AG04449 (cell line): ENCODE data around the gene LRBA.
A peak's percentile ranks its signal among the peaks of the same experiment; 100 is the strongest.
"Not testable (repeated sequence)": the region's sequence is repeated elsewhere in the genome, so short reads cannot be mapped to it uniquely, and the experiment has no call there.

Experiments used
- CTCF ChIA-PET: fragments of 350-600 bp; formaldehyde crosslinking; extraction: SDS; loops from one replicate; lab custom pipeline; 2021; ENCODE audit warnings: antibody characterized with exemption; lab: Yijun Ruan, JAX
- POLR2A ChIA-PET: fragments of 400-600, 350-600 bp; formaldehyde crosslinking; extraction: SDS; loops from one replicate; lab custom pipeline; 2020; ENCODE audit warnings: antibody characterized with exemption, inconsistent platforms; lab: Yijun Ruan, JAX
- DNase-seq: peaks from one replicate; pipeline ENCODE4 v3.0.0-alpha.2; 2010; ENCODE audit warnings: low read depth, low spot score
- H3K4me3 ChIP-seq: 2 replicates; pipeline ENCODE4 v1.5.1; 2011; ENCODE audit warnings: low read depth, mild to moderate bottlenecking, control low read depth, low read length
- TF ChIP-seq, protein P1 (sequence below): IDR thresholded peaks from one replicate; pipeline ENCODE4 v1.5.1; 2011; ENCODE audit warnings: mild to moderate bottlenecking, moderate library complexity, low read length, control low read depth, inconsistent platforms; ENCODE audit not compliant: insufficient read depth; ENCODE audit errors: missing control alignments

The LRBA gene, protein sequence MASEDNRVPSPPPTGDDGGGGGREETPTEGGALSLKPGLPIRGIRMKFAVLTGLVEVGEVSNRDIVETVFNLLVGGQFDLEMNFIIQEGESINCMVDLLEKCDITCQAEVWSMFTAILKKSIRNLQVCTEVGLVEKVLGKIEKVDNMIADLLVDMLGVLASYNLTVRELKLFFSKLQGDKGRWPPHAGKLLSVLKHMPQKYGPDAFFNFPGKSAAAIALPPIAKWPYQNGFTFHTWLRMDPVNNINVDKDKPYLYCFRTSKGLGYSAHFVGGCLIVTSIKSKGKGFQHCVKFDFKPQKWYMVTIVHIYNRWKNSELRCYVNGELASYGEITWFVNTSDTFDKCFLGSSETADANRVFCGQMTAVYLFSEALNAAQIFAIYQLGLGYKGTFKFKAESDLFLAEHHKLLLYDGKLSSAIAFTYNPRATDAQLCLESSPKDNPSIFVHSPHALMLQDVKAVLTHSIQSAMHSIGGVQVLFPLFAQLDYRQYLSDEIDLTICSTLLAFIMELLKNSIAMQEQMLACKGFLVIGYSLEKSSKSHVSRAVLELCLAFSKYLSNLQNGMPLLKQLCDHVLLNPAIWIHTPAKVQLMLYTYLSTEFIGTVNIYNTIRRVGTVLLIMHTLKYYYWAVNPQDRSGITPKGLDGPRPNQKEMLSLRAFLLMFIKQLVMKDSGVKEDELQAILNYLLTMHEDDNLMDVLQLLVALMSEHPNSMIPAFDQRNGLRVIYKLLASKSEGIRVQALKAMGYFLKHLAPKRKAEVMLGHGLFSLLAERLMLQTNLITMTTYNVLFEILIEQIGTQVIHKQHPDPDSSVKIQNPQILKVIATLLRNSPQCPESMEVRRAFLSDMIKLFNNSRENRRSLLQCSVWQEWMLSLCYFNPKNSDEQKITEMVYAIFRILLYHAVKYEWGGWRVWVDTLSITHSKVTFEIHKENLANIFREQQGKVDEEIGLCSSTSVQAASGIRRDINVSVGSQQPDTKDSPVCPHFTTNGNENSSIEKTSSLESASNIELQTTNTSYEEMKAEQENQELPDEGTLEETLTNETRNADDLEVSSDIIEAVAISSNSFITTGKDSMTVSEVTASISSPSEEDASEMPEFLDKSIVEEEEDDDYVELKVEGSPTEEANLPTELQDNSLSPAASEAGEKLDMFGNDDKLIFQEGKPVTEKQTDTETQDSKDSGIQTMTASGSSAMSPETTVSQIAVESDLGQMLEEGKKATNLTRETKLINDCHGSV (N-terminal part only)

DNA sequence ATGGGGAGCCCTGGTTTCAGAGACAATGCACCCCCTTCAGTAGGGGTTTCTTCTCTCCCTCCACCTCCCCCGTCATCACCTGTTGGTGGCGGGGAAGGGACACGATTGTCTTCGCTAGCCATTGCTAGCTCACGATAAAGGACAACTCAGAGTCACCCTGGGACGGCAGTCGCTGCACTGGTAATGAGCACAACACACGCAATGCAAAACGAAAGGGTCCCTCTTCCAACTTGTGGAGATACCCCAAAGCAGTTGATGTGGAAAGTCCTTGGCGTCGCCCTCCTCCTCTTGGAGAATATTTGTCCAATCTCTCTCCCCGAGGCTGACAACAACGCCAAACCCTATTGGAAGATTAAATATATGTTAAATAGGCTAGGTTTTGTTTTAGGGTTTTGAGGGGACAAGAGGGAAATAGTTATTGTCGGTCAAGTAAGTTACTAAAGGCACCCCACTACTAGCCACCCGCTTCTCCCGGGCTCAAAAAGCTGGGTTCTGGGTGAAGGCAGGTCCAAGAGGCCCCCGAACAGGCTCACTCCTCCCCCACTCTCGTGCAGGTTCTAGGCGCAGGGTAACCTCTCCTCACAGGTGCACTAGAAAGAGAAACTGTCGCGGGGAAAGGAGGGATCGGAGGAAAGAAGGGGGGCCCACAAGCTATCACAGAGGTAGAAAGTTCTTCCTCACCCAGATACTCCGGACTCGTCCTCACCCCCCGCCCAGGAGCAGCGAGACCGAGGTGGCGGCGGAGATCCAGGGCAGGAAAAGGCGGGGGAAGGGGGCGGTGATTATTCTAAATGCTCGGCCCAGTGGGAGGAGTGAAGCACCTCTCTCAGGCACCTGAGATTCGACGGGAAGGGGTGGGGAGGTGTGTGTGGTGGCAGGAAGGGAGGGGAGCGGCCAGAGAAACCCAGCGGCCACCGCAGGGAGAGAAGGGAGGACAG, at the start of gene LRBA:
Gene LRBA (minus strand): TSS at position 764 of the 938 bp plus-strand sequence. CDS start 642 bp downstream, at position 122.
- ChIA-PET POLR2A (interaction anchor here (0.5 kb wide), 1 partner anchor 880 kb away, joined by 3 read pairs; no protein-coding TSS in a partner anchor), CTCF (no interaction called here)

DNA sequence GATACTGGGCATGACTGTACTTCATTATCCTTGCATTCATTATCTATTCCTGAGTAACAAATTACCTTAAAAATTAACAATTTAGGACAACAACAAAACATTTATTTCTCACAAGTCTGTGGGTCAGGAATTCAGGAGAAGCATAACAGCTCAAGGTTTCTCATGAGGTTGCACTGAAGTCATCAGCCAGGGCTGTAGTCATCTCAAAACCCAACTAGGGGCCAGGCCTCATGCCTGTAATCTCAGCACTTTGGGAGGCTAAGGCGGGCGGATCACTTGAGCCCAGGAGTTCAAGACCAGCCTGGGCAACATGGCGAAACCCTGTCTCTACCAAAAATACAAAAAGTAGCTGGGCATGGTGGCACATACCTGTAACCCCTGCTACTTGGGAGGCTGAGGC, 48.1 kb upstream of the LRBA start:
- POLR2A ChIA-PET, H3K4me3 ChIP-seq, CTCF ChIA-PET, DNase-seq: not testable (repeated sequence)

More for the DNA sequence above, at the start of gene LRBA:
- TF ChIP-seq, protein P1, sequence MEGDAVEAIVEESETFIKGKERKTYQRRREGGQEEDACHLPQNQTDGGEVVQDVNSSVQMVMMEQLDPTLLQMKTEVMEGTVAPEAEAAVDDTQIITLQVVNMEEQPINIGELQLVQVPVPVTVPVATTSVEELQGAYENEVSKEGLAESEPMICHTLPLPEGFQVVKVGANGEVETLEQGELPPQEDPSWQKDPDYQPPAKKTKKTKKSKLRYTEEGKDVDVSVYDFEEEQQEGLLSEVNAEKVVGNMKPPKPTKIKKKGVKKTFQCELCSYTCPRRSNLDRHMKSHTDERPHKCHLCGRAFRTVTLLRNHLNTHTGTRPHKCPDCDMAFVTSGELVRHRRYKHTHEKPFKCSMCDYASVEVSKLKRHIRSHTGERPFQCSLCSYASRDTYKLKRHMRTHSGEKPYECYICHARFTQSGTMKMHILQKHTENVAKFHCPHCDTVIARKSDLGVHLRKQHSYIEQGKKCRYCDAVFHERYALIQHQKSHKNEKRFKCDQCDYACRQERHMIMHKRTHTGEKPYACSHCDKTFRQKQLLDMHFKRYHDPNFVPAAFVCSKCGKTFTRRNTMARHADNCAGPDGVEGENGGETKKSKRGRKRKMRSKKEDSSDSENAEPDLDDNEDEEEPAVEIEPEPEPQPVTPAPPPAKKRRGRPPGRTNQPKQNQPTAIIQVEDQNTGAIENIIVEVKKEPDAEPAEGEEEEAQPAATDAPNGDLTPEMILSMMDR, result no peak
- peak within 1 kb of the TSS; percentile 85 for H3K4me3 ChIP-seq
- DNase-seq, result no peak

DNA sequence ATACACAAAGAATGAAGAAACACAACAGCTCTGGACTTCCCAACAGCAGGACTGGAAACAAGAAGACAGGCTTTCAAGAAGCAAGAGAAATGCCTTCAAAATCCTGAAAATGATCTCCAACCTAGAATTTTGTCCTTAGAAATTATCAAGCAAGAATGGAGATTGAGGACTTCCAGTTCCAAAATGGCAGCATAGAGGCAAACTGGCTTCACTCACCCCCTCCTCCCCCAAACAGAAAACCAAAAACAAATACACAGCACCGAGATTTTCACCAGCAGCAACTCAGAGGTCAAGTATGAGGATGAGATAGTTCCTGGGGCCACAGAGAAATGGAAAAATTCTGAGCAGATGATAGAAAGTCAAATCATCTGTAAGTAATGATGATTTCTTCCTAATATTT, 40.5 kb upstream of the LRBA start:
- POLR2A ChIA-PET, result no interaction called here
- CTCF ChIA-PET, result no interaction called here
- H3K4me3 ChIP-seq, result no peak overlapping the region
- TF ChIP-seq, protein P1, result no peak
- no peak for DNase-seq

DNA sequence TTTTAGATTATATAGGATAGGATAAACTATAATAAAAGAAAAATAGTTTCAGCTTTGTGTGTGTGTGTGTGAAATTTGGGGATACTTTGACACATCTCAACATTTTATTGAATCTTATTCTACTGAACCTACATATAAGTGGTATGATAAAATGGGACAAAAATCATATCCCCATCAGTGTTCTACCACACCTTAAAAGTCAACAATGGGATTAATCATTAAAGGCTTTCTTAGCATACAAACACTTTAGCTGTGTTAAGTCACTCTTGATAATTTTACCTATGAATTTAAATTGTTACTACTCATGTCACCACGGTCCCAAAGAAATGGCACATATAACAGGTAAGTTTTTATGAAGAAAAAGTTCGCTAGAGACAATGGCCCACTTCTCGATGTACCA, 37.7 kb upstream of the LRBA start:
- DNase-seq, result no peak
- H3K4me3 ChIP-seq, result no peak overlapping the region
- POLR2A ChIA-PET, result no interaction called here
- CTCF ChIA-PET, result no interaction called here
- TF ChIP-seq, protein P1, result no peak

DNA sequence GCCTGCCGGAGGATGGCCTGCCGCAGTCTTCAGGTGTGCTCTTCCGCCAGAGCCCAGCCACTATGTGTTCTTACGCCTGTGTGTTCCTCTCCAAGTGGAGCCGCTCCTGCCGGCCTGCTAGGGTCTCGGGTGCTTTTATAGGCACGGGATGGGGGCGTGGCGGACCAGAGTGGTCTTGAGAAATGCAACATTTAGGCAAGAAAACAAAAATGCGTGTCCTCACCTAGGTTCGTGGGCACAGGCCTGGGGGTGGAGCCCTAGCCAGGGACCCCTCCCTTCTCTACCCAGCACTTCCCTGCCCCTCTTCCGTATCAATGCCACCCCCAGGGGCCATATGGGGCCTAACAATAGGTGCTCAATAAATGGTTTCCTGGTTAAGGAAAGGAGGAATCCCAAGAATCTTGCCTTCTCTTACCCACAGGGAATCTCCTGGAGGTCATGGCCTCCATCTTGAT, 34.4 kb upstream of the LRBA start:
- POLR2A ChIA-PET, result no interaction called here
- CTCF ChIA-PET, result no interaction called here
- no peak overlapping the region for H3K4me3 ChIP-seq
- no peak for DNase-seq
- TF ChIP-seq, protein P1, result no peak
